ENCODE data around the gene GMPPA.

- TF ChIP-seq CTCF (IDR thresholded peaks at IDR 0.05): no peak
- no peak for TF ChIP-seq POLR2A (IDR thresholded peaks at IDR 0.05)
Observed at GRCh38 chr2:219513787-219514186, 15.1 kb downstream of the GMPPA start.
